ENCODE measurements around the gene PIK3CD. TPM values are rescaled to one million over a fixed set of nuclear protein-coding genes. Genes with fewer than 3 reads are reported as not detected.

PIK3CD gene
- total and polyA plus RNA-seq, 8 donors, result 5.1 to 44.2 (median 6.1) TPM

GRCh38 chr1:9689011-9689706 lies 37.6 kb downstream of the PIK3CD start:
- Histone ChIP-seq H3K4me3 (peak overlapping the region; percentile 46 to 59), H3K27me3 (no peaks in the 10 kb centered on the region), H3K4me1 (peaks cover 20 to 70% of the 10 kb centered on the region in 2 donors), H3K36me3 (peaks cover 0 to 23% of the 10 kb centered on the region in 2 donors), H3K27ac (peak overlapping the region in 1 of 2 donors; percentile 23), H3K9me3 (no peaks in the 10 kb centered on the region)
- peak in 3 of 4 donors; percentile 58 to 97 (median 88) for DNase-seq
- no peak for TF ChIP-seq CTCF (IDR thresholded peaks at IDR 0.05)
- intact Hi-C loops (cut with DNase I), result no loop called here
- ATAC-seq, result peak; percentile 88

GRCh38 chr1:9689971-9690381 lies 38.4 kb downstream of the PIK3CD start:
- intact Hi-C loops (cut with DNase I), result no loop called here
- peak overlapping the region in 1 of 2 donors; percentile 23 for H3K27ac ChIP-seq

GRCh38 chr1:9690440-9691107 lies 39.0 kb downstream of the PIK3CD start:
- DNase-seq (peak in 1 of 4 donors; percentile 32), ATAC-seq (no peak)
- Histone ChIP-seq H3K9me3 (no peaks in the 10 kb centered on the region), H3K27me3 (no peaks in the 10 kb centered on the region), H3K27ac (no peak overlapping the region), H3K4me1 (peaks cover 20 to 61% of the 10 kb centered on the region in 2 donors), H3K4me3 (peak overlapping the region in 1 of 2 donors; percentile 59), H3K36me3 (peaks cover 0 to 23% of the 10 kb centered on the region in 2 donors)
- intact Hi-C loops (cut with DNase I), result no loop called here
- no peak for TF ChIP-seq CTCF (IDR thresholded peaks at IDR 0.05)

More at GRCh38 chr1:9689971-9690381, 38.4 kb downstream of the PIK3CD start:
- H3K4me3 ChIP-seq, result peak overlapping the region; percentile 46 to 59
- H3K36me3 ChIP-seq, result peaks cover 0 to 23% of the 10 kb centered on the region in 2 donors
- ATAC-seq (peak; percentile 7), DNase-seq (peak in 3 of 4 donors; percentile 37 to 83 (median 38))
- no peaks in the 10 kb centered on the region for H3K9me3 ChIP-seq
- no peak for TF ChIP-seq CTCF (IDR thresholded peaks at IDR 0.05)
- H3K4me1 ChIP-seq, result peaks cover 20 to 67% of the 10 kb centered on the region in 2 donors
- H3K27me3 ChIP-seq, result no peaks in the 10 kb centered on the region

GRCh38 chr1:9691108-9691445 lies 39.5 kb downstream of the PIK3CD start:
- H3K9me3 ChIP-seq, result no peaks in the 10 kb centered on the region
- H3K4me3 ChIP-seq, result no peak overlapping the region
- peaks cover 20 to 56% of the 10 kb centered on the region in 2 donors for H3K4me1 ChIP-seq
- intact Hi-C loops (cut with DNase I), result no loop called here
- H3K27me3 ChIP-seq, result no peaks in the 10 kb centered on the region
- no peak for TF ChIP-seq CTCF (IDR thresholded peaks at IDR 0.05)
- ATAC-seq, result no peak
- no peak overlapping the region for H3K27ac ChIP-seq
- no peak for DNase-seq
- H3K36me3 ChIP-seq, result peaks cover 0 to 23% of the 10 kb centered on the region in 2 donors

- intact Hi-C loops (cut with DNase I), result no loop called here
- H3K4me3 ChIP-seq, result no peak overlapping the region
- no peak overlapping the region for H3K27ac ChIP-seq
- no peaks in the 10 kb centered on the region for H3K9me3 ChIP-seq
- TF ChIP-seq CTCF (IDR thresholded peaks at IDR 0.05), result no peak
- ATAC-seq (no peak), DNase-seq (peak in 1 of 4 donors; percentile 2)
- H3K4me1 ChIP-seq, result peaks cover 20 to 50% of the 10 kb centered on the region in 2 donors
- peaks cover 0 to 23% of the 10 kb centered on the region in 2 donors for H3K36me3 ChIP-seq
- no peaks in the 10 kb centered on the region for H3K27me3 ChIP-seq
Measured at GRCh38 chr1:9691691-9692090, 40.2 kb downstream of the PIK3CD start.

Data from left lung (tissue), 10 donors.